NOMO-1 treated with dmso at 0.1 percent for 144 hours (cell line): ENCODE measurements around the gene RMC1.
"Not testable (repeated sequence)": the region's sequence is repeated elsewhere in the genome, so short reads cannot be mapped to it uniquely, and the experiment has no call there.

Source experiments
- DNase-seq: peaks from one replicate; lab custom pipeline; 2025; ENCODE audit not compliant: unreplicated experiment; lab: John Stamatoyannopoulos, UW

Gene RMC1

DNA sequence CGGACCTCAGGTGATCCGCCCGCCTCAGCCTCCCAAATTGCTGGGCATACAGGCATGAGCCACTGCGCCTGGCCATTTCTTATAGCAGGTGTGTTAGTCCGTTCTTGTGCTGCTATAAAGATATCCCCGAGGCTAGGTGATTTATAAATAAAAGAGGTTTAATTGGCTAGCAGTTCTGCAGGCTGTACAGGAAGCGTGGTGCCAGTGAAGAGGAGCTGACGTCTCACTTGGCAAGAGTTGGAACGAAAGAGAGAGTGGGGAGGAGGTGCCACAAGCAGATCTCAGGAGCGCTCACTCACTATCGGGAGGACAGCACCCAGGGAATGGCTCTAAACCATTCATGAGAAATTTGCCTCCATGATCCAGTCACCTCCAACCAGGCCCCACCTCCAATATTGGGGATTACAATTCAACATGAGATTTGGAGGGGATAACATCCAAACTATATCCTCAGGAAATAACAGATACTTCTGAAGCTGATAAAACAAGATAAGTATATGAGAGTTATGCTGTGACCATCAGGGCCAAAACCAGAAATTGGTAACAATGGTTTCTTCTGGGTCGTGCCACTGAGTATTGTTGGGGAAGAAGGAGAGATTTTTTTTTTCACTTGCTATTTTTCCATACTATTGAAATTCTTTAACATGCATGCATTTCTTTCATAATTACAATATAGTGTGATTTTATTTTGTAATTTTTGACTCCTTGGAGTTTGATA is 7.4 kb upstream of the RMC1 start:
- no peak for DNase-seq

DNA sequence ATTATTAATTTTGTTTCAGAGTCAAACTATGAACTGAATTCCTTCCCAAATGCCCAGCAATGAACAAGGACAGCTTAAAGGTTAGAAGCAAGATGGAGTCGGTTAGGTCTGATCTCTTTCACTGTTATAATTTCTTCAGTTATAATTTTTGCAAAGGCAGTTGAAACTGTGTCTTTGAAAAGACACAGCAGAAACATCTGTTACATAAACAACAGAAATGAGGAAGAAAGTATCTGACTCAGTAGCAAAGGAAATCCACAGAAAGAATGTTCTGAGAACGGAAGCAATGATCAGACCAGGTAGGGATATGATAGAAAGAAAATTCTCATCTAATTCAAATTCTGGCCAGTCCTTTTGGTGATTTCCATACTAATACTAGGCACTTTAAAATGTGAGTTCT is 5.2 kb upstream of the RMC1 start:
- DNase-seq, result no peak

DNA sequence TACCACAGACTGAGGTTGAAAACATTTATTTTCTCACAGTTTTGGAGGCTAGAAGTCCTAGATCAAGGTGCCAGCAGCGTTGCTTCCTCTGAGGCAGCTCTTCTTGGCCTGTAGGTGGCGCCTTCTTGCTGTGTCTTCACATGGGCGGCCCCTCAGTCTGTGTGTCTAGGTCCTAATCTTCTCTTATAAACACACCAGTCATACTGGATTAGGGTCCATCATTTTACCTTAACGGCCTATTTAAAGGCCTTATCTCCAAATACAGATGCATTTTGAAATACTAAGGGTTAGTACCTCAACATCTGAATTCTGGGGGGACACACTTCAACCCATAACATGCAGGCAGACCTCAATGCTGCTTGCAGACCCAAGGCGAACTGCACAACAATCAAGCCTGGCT is 4.4 kb upstream of the RMC1 start:
- DNase-seq, result peak; percentile 69

DNA sequence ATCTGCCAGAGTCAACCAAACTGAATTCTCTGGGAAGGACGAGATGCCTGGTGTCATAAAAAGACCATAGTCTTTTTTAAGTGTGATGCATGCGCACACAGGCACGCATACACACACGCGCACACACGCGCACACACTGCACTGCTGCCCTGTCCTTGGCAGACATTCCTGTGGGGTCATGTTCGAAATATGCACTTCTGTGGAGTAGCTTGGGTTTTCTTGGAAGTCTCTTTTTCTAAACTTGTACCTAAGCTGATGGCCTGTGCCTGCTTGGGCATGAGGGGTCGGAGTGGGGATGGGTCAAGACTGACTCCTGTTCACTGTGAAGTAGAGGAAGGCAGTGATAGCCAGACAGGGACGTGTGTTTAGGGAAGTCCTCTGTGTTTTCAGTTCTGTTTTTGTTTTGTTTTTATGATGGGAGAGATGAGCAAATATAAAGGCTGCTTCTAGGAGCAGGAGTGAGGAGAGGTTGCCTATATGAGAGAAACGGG is 4.0 kb upstream of the RMC1 start:
- DNase-seq, result no peak

DNA sequence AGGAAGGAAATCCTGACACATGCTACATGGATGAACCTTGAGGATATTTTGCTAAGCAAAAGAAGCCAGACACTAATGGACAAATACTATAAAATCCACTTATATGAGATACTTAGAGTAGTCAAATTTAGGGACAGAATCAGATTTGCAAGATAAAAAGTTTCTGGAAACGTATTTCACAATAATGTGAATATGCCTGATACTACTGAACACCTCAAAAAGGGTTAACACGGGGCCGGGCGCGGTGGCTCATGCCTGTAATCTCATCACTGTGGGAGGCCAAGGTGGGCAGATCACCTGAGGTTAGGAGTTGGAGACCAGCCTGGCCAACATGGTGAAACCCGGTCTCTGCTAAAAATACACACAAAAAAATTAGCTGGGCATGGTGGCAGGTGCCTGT is 1.7 kb upstream of the RMC1 start:
- DNase-seq, result no peak

DNA sequence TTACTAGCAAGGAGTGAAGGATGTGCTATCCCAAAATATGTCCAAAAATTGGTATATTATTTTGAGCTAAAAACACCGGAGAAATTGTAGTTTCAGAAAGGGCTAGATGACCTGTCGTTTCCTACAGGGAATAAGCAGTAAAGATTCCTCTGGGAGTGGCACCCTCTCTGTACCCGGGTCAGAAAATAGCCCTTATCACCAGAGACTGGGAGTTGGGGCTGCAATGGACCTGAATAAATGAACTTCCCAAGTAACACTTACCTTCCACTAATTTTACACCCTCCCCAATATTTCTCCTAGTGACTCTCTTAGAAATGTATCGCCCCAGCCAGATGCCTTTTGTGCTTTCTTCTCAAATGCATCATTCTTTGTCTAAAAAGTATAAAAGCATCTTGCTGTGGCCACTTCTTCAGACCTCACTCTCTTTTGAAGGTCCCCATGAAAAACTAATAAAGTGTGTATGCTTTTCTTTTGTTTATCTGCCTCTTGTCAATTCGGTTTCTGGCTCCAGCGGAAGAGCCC is 734 bp upstream of the RMC1 start:
- no peak for DNase-seq

DNA sequence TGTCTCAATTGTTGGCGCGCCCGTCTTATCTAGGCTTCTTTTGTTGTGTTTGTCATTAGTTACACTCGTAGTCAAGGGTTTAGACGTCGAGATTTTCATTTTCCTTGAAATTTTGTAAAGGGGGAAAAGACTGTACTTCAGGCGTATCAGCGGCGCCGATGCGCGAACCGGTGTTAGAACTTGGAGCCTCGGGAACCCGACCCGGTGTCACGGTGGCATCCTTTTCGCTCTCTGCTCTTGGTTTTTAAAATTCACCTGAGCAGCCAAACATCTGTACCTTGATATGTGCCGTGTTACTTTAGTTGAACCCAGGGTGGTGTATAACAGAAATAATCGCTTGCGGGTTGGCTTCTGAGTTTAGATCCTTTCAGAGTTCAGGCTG is 643 bp downstream of the RMC1 start:
- DNase-seq, result no peak

DNA sequence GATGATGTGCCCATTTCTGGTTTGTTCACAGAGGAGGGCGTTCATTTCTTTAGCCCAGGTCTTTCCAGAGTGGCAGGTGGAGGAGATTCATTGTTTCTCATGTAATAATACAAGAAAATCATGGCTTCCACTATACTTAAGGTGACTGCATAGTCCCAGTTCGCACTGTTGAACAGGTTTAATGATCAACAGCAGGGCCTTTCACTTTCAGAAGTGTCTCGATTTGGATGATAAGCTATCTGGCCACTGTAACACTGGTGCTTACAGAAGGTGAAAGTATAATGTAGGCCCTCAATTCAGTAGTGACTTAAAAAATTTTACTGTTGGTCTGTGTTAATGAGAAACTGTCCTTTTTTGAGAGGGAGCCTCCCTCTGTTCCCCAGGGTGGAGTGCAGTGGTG is 1.4 kb downstream of the RMC1 start:
- no peak for DNase-seq

DNA sequence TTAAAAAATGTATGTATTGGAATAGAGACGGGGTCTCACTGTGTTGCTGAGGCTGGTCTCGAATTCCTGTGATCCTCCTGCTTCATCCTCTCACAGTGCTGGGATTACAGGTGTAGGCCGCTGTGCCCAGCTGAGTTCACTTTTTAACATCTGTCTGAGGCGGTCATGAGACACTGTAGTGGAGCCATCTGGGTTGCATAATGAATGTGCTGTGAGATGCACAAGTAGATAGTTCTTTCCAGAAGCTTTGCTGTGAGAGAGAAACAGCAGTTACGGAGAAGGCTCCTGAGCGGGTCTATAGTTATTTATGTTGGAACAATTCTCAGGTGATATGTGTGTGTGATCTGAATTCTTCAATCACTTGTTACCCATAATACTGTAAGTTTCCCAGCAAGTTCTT is 3.1 kb downstream of the RMC1 start:
- DNase-seq, result no peak

DNA sequence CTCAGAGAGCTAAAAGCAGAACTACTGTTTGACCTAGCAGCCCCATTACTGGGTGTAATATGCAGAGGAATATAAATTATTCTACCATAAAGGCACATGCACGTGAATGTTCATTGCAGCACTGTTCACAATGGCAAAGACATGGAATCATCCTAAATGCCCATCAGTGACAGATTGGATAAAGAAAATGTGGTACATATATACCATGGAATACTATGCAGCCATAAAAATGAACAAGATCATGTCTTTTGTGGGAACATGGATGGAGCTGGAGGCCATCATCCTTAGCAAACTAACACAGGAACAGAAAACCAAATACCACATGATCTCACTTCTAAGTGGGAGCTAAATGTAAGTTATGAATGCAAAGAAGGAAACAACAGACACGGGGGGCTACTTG is 7.6 kb downstream of the RMC1 start:
- not testable (repeated sequence) for DNase-seq

DNA sequence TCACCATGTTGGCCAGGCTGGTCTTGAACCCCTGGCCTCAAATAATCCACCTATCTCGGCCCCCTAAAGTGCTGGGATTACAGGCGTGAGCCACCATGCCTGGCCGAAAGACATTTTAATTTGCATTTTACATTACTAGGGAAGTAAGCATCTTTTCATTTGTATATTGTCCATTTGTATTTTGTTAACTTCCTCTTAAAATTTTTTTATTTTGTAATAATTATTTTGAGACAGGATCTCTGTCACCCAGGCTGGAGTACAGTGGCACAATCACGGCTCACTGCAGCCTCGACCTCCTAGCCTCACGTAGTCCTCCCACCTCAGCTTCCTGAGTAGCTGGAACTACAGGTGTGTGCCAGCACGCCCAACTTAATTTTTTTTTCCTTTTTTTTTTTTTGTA is 8.9 kb downstream of the RMC1 start:
- not testable (repeated sequence) for DNase-seq

DNA sequence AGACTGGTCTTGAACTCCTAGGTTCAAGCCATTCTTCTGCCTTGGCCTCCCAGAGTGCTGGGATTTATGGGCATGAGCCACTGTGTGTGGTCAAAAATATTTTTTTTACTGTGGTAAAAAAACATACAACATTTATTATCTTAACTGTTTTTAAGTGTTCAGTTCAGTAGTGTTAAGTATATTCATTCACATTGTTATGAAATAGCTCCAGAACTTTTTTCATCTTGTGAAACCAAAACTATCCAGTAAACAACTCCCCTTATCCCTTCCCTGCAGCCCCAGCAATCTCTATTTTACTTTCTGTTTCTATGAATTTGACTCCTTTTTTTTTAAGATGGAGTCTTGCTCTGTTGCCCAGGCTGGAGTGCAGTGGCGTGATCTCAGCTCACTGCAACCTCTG is 9.3 kb downstream of the RMC1 start:
- no peak for DNase-seq

DNA sequence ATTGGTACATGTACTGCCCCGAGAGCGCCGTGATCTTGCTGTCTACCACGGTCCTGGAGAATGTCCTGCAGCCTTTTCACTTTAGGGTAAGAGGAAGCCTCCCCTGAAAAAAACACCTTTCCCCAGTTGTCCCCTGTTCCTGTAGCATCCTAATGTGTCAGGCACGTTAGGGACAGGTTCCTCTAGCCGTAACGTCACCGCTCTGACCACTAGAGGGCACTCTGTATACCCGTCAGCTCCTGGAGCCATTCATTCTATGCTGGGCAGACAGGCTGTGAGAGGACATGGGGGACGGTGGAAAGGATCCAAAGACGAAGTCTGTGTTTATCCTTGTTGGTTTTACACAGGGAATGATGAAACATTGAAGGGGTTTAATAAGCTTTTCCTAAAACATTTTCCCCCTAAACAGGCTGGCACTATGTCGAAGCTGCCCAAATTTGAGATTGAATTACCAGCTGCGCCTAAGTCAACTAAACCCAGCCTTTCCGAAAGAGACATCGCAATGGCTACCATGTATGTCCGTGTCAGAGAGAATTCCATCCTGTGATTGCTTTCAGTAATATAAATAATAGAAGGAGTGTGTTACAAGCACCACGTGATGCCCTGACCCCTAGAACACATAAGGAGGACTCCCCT is 12.7 kb downstream of the RMC1 start:
- peak; percentile 50 for DNase-seq

DNA sequence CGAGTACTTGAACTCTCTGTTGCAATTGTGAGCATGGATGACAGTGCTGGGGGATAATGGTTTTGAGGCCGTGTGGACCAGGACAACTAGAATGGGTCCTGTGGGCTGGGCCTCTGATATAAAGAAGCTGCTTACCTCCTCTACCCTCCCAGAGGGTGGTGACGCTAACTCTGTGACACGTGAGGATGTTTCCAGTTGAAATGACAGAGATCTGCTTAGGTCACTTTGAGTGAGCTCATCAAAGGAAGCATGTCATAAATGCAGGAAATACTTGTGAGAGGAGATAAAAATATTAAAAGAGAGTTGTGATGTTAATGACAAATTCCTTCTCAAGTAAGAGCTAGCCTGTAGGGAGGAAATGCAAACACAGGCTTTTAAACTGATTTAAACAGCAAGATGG is 16.4 kb downstream of the RMC1 start:
- no peak for DNase-seq

DNA sequence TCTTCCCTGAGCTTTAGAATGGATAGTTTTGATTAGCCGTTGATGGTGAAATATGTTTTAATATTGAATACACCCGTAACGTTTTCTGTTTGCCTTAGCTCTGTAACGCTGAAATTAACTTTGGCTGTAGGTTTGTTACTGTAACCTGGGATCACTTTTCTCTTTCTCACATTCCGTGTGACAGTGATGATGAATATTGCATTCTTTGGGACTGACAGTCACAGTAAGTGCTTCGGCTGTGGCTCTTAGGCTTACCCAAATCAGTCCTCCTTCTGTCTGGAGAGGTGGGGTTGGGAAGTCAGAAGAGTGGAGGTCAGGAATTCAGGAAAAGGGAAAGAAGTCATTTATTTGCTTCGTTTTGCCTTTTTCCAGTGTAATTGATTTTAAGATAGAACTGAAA is 18.0 kb downstream of the RMC1 start:
- no peak for DNase-seq

DNA sequence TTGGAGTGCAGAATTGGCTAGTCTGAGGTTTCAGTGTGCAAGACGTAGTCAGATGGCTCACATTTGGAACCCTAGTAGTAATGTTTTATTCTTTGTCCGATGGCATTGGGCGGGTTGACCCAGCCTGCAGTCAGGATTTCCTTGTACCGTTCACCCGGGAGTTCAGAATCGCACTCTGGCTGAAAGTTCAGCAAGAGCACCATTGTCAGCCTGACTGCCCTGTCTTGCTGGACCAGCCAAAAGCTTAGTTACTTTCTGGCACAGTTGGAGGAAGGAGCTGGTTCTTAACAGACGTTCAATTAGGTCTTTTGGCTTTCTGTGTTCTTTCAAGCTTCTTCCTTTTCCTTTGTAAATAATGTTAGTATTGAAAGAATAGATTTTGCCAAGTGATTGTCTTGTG is 18.6 kb downstream of the RMC1 start:
- no peak for DNase-seq

DNA sequence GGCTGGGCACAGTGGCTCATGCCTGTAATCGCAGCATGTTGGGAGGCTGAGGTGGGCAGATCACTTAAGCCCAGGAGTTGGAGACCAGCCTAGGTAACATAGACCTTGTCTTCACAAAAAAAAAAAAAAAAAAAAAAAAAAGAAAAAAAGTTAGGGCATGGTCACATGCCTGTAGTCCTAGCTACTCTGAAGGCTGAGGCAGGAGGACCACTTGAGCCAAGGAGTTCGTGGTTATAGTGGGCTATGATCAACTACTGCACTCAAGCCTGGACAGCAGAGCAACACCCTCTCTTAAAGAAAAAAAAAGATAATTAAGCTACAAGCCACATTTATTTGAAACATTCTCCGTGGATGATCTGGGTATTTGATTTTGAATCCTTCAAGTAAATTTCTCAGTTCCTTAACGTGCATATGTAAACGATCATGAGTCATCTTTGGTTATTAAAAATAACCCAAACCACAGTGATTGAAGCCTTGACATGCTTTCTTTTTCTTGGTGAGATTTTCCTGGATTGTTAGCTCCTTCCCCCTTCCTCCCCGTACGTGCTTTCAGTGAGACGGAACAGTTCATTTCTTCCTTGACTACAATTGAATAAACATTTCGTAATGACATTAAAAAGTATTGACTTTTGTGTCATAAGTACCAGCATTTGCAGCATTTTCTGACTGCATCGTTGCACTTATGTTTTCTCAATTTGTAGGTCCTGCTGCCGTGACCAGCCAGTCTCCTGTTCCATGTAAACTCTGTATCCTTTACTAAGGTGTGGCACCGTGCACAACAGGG is 20.3 kb downstream of the RMC1 start:
- peak; percentile 41 for DNase-seq

DNA sequence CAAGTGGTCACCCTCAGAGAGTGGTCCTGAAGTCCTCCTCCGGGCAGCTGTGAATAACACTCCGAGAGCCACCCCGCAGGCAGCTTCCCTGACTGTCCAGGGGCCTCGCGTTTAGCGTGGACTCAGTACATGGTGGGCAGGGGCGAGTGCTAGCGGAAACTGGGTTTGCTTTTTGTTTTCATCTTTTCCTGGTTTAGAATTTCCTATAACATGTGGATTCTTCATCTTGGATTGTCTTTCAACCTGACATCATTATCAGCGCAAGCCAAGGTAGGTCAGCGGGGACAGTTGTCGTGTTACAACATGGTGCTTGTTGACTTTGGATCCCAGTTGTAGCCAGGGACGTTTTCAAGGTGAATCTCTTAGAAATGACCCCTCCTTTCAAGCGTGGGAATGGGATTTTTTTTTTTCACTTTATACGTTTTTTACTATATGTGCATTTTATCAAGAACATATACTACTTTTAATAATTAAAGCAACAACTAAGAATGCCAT is 20.9 kb downstream of the RMC1 start:
- no peak for DNase-seq

DNA sequence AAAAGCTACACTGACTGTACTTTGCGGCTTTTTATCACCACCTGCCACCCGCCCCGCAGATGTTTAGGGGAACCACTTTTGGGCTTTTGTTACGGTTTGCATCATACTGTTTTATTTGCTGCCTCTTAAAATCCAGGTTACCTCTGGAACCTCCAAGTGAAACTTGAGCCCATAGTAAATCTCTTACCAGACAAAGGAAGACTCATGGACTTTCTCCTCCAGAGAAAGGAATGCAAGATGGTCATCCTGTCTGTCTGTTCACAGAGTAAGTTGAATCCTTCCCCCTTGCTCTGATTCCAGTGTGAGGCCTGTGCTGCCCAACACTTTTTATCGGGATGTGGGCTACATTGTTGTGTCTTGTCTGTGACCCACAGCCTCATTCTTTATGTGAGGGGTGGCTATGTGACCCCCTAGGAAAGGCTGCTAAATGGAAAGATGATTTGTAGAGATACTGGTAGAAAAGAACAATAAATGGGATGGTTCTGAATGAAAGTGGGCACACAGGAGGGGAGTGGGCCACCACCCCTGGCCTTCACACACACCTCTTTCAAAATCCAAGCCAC is 23.3 kb downstream of the RMC1 start:
- DNase-seq, result no peak

DNA sequence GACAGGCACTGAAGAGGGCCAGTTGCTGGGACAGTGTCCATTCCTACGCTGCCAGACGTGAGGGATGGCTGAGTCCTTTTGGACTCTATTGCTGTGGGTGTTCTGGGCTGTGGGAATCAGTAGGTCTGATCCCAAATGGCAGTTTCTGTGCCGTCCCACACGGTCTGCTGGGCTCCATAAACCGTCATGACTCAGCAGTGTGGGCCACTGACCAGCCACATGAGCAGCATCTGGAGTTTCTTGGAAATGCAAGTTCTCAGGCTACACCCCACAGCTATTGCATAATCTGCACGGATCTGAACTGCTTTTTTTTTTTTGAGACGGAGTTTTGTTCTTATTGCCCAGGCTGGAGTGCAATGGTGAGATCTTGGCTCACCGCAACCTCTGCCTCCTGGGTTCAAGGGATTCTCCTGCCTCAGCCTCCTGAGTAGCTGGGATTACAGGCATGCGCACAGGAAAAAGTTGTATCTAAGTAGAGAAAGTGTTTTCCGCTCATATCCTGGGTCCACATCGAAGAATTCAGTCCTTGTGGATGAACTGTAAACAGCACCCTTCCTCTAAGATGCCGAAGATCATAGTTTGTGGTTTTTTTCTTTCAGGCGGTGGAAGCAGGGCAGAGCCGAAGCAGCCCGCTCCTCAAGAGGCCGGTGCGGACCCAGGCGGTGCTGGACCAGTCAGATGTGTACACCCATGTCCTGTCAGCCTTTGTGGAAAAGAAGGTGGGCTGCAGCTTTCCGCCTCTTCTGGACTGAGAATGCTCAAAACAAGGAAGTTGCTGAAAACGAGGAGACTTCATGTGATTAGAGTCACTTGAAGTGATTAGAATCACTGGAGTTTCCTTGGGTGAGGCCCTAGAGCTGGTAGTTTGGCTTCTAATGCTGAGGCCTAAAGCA is 25.5 kb downstream of the RMC1 start:
- DNase-seq, result no peak
